Kidney glomerular epithelial cell (primary cell): ENCODE results near the gene SLC39A11.

Source experiments
- DNase-seq: peaks from one replicate; lab custom pipeline; 2025; lab: John Stamatoyannopoulos, UW

SLC39A11 gene

DNA sequence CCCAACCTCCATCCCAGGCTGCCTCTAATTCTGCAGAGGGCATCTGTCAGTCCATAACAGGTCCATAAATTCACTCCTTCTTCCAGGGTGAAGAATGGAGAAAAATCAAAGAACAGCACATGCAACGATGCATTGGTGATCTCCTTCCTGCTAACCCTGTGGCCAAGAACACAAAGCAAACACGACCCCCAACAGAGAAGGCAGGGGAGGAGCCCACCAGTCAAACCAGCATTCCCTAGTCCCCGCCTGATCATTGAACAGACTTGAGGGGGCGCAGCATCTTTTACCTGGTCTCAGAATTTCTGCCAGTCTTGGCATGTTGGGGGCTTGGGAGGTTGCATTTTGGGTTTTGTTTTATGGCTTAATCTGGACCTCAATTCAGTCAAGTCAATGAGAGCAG lies 476.0 kb downstream of the SLC39A11 start:
- no peak for DNase-seq

DNA sequence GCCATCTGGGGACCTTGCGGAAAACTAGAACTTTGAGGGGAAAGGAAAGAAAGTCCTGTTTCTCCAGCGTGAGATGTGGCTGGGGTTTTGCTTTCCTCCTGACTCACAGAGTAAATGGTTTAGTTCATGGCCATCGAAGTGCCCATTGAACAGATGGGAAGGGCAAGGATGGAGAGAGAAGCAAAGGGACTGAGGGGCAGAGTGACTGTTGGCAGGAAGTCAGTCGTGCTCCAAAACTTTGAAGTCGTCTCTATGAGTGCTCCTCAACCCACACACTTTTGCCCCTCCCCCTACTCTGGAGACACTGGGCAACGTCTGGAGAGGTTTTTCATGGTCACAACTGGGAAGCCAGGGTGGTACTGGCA lies 476.9 kb downstream of the SLC39A11 start:
- no peak for DNase-seq

DNA sequence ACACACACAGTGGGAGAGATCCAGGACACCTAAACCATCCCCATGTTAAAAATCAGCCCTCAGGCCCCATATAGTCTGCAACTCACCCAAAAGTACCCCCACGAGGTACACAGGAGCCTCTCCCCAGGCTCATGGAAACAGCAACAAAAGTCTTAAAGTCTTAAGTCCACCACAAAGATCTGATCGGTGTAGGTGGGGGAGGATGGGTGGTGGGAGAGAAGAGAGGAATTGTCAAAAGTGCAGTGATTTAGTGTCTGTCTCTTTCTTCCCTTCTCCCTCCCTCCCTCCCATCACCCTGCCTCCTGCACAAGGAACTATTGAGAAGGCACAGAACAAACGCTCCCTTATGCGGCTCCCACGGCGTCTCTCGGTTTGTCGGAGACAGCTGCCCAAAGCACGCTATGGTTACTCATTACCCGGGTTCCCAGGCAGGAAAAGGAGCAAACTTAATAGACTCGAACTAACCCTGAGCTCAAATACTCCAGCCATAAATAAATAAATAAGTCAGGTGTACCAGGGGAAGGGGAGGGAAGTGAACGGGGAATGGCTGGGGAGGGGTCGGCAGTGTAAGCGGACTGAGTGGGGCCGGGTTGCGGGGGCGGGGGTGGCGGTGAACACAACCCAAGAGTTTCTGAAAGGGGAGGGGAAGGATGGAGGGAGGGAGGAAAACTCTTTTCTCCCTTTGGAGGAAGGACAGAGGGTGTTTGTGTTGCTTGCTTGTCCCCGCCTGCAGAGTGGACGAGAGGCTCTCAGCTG lies 477.4 kb downstream of the SLC39A11 start:
- DNase-seq: peak; percentile 95

DNA sequence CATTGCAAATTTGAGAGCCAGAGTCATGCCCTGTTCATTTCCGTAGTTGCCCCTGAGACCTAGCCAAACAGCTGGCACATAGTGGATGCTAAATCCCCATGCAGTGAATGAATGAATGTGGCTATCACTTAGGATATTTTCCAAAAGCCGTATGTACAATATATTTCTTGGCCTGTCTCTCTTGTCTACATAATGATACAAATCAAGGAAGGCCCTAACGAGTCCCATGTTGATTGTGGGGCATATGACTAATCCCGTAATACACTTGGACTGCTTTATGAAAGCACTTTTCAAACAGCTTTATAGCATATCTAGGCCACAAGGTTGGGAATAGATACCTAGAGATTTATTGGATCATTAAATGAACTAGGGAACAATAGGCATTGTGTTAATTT lies 478.0 kb downstream of the SLC39A11 start:
- no peak for DNase-seq

DNA sequence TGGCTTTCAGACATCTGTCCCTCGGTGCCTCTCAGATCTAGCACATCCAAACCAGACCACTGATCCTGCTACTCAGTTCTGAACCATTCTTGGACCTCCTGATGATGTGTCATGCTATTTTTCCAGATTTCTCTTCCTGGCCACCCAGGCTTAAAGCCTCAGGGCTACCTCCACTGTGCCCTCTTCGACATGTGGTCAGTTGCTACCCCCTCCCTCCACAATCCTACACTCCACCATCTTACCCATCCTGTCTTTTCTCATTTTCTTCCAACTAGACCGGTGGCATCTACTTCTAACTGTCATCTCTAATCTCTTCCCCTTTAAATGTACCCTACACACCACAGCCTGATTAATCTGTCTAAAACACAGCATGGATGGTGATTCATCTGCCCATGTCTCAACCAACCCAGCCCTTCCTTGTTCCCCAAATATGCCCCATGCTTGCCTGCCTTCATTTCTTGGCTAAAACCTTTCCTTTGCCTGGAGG lies 478.6 kb downstream of the SLC39A11 start:
- peak; percentile 51 for DNase-seq

DNA sequence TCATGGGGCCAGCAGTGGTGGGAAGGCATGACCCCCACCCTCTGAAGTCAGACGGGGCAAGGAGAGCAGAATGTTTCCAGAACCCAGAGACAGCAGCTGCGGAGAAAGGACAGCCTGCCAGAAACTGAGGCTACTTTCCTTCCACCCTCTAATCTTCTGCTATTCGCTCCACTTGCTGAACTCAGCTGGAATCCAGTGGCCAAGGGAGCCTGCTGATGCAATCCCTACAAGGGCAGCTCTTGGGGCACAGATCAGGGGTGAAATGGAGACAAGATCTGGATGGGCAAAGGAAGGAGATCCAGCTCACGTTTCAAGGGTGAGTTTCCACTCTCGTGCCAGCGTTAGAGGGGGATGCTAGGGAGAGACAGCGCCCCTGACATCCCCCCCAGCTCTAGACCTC lies 479.1 kb downstream of the SLC39A11 start:
- no peak for DNase-seq

DNA sequence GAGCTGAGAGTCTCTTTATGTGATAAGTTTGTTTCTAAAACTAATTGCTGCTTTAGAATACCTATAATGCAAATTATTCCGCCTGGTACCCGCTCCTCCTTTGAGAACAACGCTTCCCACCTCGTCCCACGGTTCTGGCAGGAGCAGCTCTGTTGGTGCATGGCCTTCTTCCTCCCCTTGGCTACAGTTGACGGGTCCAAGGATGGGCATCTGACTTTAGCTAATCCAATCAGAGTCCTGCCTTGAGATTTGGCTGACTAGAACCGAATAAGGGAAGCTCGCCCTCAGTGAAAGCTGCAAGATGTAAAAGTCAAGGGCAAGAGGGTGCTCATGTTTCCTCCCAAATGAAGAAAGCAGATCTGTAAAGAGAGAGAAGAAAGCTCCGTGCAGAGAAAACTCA lies 481.3 kb downstream of the SLC39A11 start:
- no peak for DNase-seq

DNA sequence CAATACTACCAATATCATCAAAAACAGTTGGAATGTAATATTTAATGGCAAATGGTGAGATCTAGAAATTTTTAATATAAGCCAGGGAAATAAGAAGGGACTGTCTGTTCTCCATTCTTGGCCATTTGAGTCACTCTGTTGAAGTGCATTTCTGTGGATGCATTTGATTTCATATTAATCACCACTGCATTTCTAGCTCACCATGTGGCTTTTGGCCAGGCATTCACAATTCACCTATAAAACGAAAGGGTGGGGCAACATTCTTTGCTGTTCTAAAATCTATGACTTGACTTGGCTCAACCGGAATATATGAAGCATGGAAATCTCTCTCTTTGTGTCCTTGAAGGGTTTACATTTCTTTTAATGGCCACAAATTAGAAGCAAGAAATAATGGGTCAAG lies 483.0 kb downstream of the SLC39A11 start:
- DNase-seq: peak; percentile 62

DNA sequence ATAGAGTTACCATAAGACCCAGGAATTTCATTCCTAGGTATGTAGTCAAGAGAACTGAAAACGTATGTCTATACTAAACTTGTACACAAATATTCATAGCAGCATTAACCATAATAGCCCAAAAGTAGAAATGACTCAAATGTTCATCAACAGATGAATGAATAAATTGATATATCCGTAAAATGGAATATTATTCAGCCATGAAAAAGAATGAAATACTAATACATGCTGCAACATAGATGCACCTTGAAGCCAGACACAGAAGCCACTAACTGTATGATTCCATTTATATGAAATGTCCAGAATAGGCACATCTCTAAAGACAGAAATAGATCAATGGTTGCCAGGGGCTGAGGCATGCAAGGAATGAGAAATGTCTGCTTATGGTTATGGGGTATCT lies 484.1 kb downstream of the SLC39A11 start:
- no peak for DNase-seq

DNA sequence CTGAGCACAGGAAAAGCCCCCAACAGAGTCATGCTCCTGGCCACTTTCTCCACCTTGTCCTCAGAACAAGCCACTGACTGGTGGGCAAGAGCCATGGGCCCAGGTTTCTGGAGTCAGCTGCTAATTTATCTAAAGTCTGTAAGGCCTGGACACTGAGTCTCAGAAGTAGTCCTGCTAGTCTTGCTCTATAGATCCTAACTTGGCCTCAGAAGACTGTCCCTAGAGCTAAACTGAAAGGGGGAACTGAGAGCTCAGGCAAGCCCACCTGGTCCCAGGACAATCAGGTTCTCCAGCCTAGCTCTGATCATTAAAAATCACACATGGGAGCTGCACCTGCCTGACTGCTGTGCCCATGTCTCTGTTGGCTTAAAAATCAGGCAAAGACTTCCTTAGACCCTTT lies 485.8 kb downstream of the SLC39A11 start:
- DNase-seq: no peak

DNA sequence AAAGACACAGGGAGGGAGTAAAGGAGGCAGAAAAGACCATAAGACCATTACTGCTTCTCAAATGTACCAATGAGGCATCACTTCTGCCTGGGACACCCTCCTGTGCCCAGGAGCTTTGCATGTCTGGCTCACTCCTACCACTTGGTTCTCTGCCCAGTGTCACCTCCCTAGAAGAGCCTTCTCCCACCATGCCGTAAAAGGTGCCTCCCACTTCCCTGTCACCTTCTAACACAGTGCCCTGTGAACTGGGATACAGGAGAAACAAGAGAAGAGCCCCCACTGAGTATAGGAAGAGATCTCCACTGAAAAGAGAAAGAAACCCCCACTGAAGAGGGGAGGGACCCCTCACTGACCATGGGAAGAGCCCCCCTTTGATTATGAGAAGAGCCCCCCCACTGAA lies 486.9 kb downstream of the SLC39A11 start:
- DNase-seq: no peak

DNA sequence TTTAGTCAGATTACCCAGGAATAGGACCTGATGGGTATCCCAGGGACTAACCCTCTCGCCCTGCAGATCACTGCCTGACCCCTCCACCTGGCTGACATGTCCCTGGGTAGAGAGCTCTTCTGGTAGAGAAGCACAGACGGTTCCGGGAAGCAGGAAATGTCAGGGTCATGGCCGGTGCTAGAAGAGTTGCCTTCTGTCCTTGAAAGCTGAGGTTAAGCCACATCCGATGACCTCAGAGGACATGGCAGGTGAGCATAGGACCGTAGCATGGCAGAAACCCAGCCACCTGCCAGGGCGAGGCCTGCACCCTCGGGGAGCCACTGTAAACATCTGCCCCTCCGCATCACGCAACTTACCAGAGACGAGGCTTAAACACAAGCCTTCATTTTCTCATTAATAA lies 488.0 kb downstream of the SLC39A11 start:
- DNase-seq: no peak

DNA sequence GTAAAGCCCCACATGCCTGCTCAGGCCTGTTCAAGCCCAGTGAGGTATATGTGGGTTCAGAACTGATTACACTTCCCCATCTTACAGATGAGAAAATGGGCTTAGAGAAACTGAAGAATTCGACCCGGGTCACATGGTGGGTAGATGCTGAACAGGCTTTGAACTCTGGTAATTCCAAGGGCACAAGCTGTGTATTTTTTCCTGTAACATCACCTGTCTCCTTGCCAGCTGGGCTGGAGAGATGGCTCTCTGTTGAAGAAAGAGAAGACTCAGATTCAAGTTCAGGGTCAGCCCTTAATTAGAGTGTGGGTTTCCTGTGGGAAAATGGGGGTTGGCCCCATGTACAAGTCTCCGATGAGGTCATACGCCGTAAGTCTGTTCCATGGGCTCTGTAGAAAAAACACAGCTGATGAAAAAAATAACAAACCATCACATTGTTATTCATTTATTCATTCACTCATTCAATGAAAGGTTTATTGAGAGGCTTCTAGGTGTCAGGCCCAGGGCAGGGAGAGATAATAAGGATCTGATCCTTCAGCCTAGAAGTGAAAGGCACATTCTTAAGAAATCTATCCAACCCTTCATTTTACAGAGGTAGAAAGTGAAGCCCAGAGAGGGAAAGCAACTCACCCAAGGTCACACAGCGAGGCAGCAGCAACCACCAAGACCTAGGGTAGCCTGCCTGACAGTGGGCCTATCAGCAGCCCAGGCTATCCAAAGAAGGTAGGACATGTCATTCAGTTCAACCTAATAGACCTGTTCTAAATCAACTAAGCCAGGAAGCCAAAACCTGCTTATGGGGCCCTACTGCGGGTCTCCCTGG lies 488.9 kb downstream of the SLC39A11 start:
- peak; percentile 70 for DNase-seq

DNA sequence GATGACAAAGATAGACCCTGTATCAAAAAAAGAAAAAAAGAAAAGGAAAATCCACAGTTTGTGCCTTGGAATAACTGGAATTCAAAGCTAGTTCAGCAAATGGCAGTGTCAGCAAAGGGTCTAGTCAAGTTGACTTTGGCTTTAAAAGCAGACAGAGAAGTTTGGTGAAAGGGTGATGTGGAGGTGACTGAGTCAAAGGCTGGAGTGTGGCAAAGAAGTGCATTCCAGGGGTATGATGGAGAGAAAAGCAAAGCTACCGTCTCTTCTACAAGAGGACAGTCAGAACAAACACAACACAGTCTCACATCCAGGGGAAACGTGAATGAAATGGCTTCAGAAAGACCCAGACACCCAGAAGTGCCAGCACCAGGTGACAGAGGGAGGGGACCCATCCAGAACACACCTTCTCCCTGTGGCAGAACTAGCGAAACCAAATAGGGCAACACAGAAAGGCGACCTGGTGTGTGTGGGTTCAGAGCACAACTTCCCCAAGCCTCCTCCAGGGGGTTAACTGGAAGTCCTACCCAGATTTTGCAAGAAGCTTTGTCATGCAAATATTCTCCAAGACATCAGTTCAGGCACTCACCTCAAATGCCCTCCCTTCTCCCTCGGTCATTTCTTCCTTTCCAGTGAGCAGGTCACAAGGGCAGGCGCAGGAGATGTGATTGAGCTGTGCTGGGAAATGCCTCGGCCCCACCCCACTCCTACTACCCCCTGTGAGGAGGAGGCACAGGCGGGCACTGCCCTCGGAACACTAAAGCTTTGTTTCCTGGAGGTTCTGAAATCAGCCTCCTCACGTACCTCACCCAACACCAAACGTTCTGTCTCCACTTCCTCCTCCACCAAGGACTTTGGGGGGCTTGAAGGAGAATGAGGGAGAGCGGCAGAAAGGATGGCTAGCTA lies 489.7 kb downstream of the SLC39A11 start:
- DNase-seq: peak; percentile 82

DNA sequence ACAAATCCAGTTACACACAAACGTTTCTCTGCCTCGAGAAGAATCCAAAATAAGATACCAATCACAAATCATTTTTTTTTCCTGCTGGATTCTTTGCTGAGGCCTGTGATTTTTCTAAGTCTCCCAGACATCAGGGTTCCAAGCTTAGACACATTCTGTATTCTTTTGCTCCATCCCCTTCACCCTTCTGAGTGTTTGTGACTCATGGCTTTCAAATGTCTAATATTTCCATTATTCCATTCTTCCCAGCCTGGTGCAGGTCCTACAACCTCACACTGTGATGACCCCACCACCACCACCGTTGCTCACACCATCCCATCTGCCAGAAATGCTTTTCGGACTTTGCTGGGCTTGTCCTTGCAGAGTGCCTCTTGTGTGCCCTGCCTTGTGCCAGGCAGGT lies 491.6 kb downstream of the SLC39A11 start:
- DNase-seq: peak; percentile 57

DNA sequence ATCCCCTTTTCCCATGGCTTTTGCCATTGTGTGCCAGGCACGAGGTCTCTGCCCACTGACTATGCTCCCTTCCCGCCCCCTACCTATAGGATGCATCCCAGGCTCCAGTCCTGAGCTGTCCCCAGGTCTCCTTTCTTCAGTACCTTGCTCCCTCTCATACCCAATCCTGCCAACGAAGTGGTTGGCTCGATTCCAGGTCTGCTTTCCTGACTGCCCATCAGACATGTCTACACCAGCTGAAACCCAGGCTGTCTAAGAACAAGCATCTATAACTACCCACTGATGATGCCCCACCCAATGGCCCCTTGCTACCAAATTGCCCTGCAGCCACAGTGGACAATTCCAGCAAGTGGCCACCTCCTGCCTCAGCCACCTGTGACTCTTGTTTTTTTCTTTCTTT lies 492.6 kb downstream of the SLC39A11 start:
- no peak for DNase-seq

DNA sequence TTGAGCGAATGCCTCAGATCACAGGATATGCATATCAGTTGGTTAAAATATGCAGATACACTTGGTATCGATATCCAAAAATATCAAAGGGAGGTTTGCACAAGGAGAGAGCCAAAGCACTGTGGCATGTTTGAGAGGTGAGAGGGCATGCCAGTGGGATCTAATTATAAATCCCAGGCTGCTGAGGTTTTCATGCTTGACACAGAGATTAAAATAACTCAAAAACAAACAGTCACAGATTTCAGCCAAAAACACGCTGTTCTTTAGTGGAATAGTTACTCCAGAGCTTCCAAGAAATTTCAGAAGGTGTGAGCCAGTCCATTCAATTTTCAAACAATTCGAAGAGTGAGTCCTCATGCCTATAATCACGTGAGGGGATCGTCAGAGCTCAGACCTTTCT lies 493.8 kb downstream of the SLC39A11 start:
- no peak for DNase-seq

DNA sequence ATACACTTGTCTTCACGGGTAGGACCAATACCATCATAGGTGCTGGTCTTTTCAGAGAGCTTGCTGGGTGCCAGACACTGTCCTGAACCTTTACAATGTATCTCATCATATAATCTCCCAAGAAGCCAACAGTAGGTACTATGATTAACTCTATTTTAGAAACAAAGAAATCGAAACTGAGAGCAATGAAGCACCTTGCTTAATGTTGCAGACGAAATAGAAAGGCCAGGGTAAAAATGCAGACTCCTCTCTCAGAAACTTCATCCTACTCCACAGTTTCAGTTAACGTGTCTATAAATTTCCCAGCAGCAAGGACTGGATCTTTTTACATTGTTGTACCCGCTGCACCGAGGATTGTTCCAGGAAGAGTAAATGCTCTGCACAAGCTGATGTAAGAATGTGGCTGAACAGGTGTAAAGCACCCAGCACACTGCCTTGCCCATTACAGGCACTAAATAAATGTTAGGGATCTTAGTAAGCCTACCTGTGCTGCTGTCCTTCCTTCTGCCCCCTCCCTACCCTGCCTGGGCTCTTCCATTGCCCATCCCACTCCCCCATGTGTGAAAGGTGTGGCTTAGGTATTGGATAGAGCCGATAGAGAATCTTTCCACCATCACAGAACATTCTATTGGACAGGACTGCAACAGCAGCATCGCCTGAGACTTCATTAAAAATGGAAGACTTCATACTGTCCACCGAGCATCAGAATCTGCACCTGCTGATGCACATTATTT lies 495.0 kb downstream of the SLC39A11 start:
- DNase-seq: no peak
